CD14-positive monocyte (primary cell): Measurements from ENCODE around the gene SLC35A1. TPM values are rescaled to one million over a fixed set of nuclear protein-coding genes. Genes with fewer than 3 reads are reported as not detected.

Source experiments
- DNase-seq, 3 donors: peaks; one replicate each; pipeline ENCODE4 v3.0.0-alpha.2; 2011 to 2022
- H2AFZ ChIP-seq: 2 replicates; pipeline ENCODE4 v1.6.0; 2012; ENCODE audit warnings: mild to moderate bottlenecking, low read depth, low read length, inconsistent platforms; ENCODE audit not compliant: insufficient read depth, poor library complexity, severe bottlenecking
- H3K27ac ChIP-seq, 2 donors: 1 replicate in 1 of 2; 2 replicates in 1 of 2; pipeline ENCODE4 v1.5.1; 2012 to 2013; ENCODE audit warnings: low read length in 2 of 2, control low read depth in 1 of 2, inconsistent platforms in 1 of 2, low read depth in 1 of 2, mild to moderate bottlenecking in 1 of 2
- H3K27me3 ChIP-seq, 2 donors: one replicate each; pipeline versions ENCODE4 v1.6.0 to v1.6.1; 2011 to 2013; ENCODE audit warnings: low read length in 2 of 2; ENCODE audit not compliant: control insufficient read depth in 2 of 2, insufficient read depth in 2 of 2
- H3K36me3 ChIP-seq, 2 donors: replicated peaks in 1 of 2; 1 replicate in 1 of 2; 2 replicates in 1 of 2; pipeline versions ENCODE4 v1.5.1 to v1.6.1; 2012 to 2013; ENCODE audit warnings: low read length in 2 of 2, control low read depth in 1 of 2, inconsistent platforms in 1 of 2, mild to moderate bottlenecking in 1 of 2; ENCODE audit not compliant: insufficient read depth in 2 of 2, control insufficient read depth in 1 of 2
- H3K4me1 ChIP-seq, 2 donors: 1 replicate in 1 of 2; 2 replicates in 1 of 2; pipeline versions ENCODE4 v1.5.1 to v1.6.1; 2012 to 2013; ENCODE audit warnings: low read length in 2 of 2, control low read depth in 1 of 2, inconsistent platforms in 1 of 2, mild to moderate bottlenecking in 1 of 2, moderate library complexity in 1 of 2; ENCODE audit not compliant: insufficient read depth in 2 of 2, control insufficient read depth in 1 of 2
- H3K4me2 ChIP-seq: replicated peaks from 2 replicates; pipeline ENCODE3; 2012; ENCODE audit warnings: low read length, moderate library complexity, mild to moderate bottlenecking; ENCODE audit not compliant: poor library complexity, severe bottlenecking; ENCODE audit errors: extremely low read depth
- H3K4me3 ChIP-seq, 3 experiments: fragments of 200-600 bp in 1 of 3; sonication (generic) in 1 of 3; replicated peaks in 1 of 3; 1 replicate in 2 of 3; 2 replicates in 1 of 3; pipeline ENCODE4 v1.5.1; 2011 to 2013; ENCODE audit warnings: low read length in 3 of 3, mild to moderate bottlenecking in 3 of 3, control low read depth in 2 of 3, low read depth in 2 of 3, inconsistent platforms in 1 of 3, moderate library complexity in 1 of 3
- H3K79me2 ChIP-seq: 2 replicates; pipeline ENCODE4 v1.6.0; 2012; ENCODE audit warnings: mild to moderate bottlenecking, control low read depth, inconsistent platforms, low read length, moderate library complexity; ENCODE audit not compliant: insufficient read depth
- H3K9ac ChIP-seq: 2 replicates; pipeline ENCODE4 v1.6.0; 2017; ENCODE audit warnings: low read length, mild to moderate bottlenecking; ENCODE audit not compliant: insufficient read depth, poor library complexity, severe bottlenecking
- H3K9me3 ChIP-seq, 2 donors: replicated peaks in 1 of 2; 1 replicate in 1 of 2; 2 replicates in 1 of 2; pipeline versions ENCODE4 v1.5.1 to v1.6.1; 2012 to 2013; ENCODE audit warnings: low read length in 2 of 2, control low read depth in 1 of 2; ENCODE audit not compliant: control insufficient read depth in 1 of 2, insufficient read depth in 1 of 2
- H4K20me1 ChIP-seq: 2 replicates; pipeline ENCODE4 v1.6.0; 2012; ENCODE audit warnings: mild to moderate bottlenecking, low read length, control low read depth, moderate library complexity; ENCODE audit not compliant: insufficient read depth
- H3K27ac Mint-ChIP-seq, 7 donors: one replicate each; pipeline ENCODE4 v1.8.0; 2020; ENCODE audit warnings: mild to moderate bottlenecking in 7 of 7, mixed read lengths in 7 of 7, moderate library complexity in 6 of 7, inconsistent platforms in 2 of 7
- H3K27me3 Mint-ChIP-seq, 3 donors: one replicate each; pipeline ENCODE4 v1.8.0; 2021 to 2022; ENCODE audit warnings: low read depth in 3 of 3, mild to moderate bottlenecking in 3 of 3, mixed read lengths in 3 of 3, moderate library complexity in 3 of 3, inconsistent platforms in 1 of 3
- H3K36me3 Mint-ChIP-seq, 2 donors: one replicate each; pipeline ENCODE4 v1.8.0; 2020; ENCODE audit warnings: mixed read lengths in 2 of 2, inconsistent platforms in 1 of 2, mild to moderate bottlenecking in 1 of 2
- H3K4me1 Mint-ChIP-seq: one replicate; pipeline ENCODE4 v1.8.0; 2020; ENCODE audit warnings: mild to moderate bottlenecking, mixed read lengths
- H3K4me3 Mint-ChIP-seq, 2 donors: one replicate each; pipeline ENCODE4 v1.8.0; 2020; ENCODE audit warnings: mild to moderate bottlenecking in 2 of 2, mixed read lengths in 2 of 2, moderate library complexity in 1 of 2
- H3K9me3 Mint-ChIP-seq, 7 donors: one replicate each; pipeline ENCODE4 v1.8.0; 2020 to 2022; ENCODE audit warnings: mixed read lengths in 7 of 7, mild to moderate bottlenecking in 6 of 7, moderate library complexity in 6 of 7, inconsistent platforms in 2 of 7
- CTCF ChIP-seq: fragments of 200-600 bp; IDR thresholded peaks from one replicate; pipeline ENCODE4 v1.8.0; 2022; ENCODE audit warnings: antibody characterized with exemption, mild to moderate bottlenecking
- WGBS: methylation state at CpG from one replicate; pipeline ENCODE4 v1.1.5; 2013; ENCODE audit warnings: missing lambda C conversion rate; ENCODE audit not compliant: insufficient coverage; 5-methylcytosine and 5-hydroxymethylcytosine counted together
- intact Hi-C, 2 donors: fragments of 100-400 bp; cut with micrococcal nuclease; formaldehyde crosslinking; loops; one replicate each; pipeline versions ENCODE4 v1.15.0 to v1.15.1; 2023
- polyA plus RNA-seq, 3 donors: library from polyadenylated mRNA; depleted of rRNA in 1 of 3; unstranded in 2 of 3; stranded (reverse) in 1 of 3; fragments of 300-500 nt in 2 of 3; fragments of >200 nt in 1 of 3; fragmentation: Illumina TruSeq in 2 of 3; gene quantifications; 1 replicate in 2 of 3; 2 replicates in 1 of 3; pipeline ENCODE4 v1.2.3, GENCODE V29; 2012 to 2021

Gene SLC35A1
- polyA plus RNA-seq, 3 donors, result 44.6 to 103 (median 90.6) TPM

GRCh38 chr6:87539554-87539953 lies 66.8 kb downstream of the SLC35A1 start:
- Mint-ChIP-seq H3K27ac (peak overlapping the region in 1 of 7 donors; percentile 14), H3K4me3 (no peak overlapping the region), H3K27me3 (peaks cover 0 to 4% (median 0%) of the 10 kb centered on the region in 3 donors), H3K9me3 (peaks cover 4 to 14% (median 8%) of the 10 kb centered on the region in 7 donors), H3K36me3 (peaks cover 39 to 54% of the 10 kb centered on the region in 2 donors), H3K4me1 (peaks cover 10% of the 10 kb centered on the region)
- Histone ChIP-seq H3K4me1 (peaks cover 3 to 12% of the 10 kb centered on the region in 2 donors), H3K36me3 (peaks cover 38 to 57% of the 10 kb centered on the region in 2 donors), H3K9ac (no peak overlapping the region), H3K27me3 (no peaks in the 10 kb centered on the region), H3K79me2 (no peaks in the 10 kb centered on the region), H3K27ac (no peak overlapping the region), H4K20me1 (no peaks in the 10 kb centered on the region), H3K9me3 (peaks cover 8 to 10% of the 10 kb centered on the region in 2 donors), H2AFZ (no peak overlapping the region), H3K4me2 (no peak overlapping the region), H3K4me3 (no peak overlapping the region)
- intact Hi-C loops, result no loop called here
- WGBS, result 100% methylated on average over 2 of the region's 6 CpGs
- no peak for TF ChIP-seq CTCF
- no peak for DNase-seq

- no CpG with 5 or more reads among the region's 4 CpGs for WGBS
- Histone ChIP-seq H3K9me3 (peaks cover 8 to 10% of the 10 kb centered on the region in 2 donors), H3K27me3 (no peaks in the 10 kb centered on the region), H3K4me2 (no peak overlapping the region), H3K4me3 (no peak overlapping the region), H3K36me3 (peaks cover 36 to 63% of the 10 kb centered on the region in 2 donors), H4K20me1 (no peaks in the 10 kb centered on the region), H3K27ac (no peak overlapping the region), H3K9ac (no peak overlapping the region), H3K79me2 (no peaks in the 10 kb centered on the region), H3K4me1 (peaks cover 3 to 12% of the 10 kb centered on the region in 2 donors), H2AFZ (no peak overlapping the region)
- peaks cover 47 to 60% of the 10 kb centered on the region in 2 donors for H3K36me3 Mint-ChIP-seq
- no peak for TF ChIP-seq CTCF
- DNase-seq, result no peak
- H3K27me3 Mint-ChIP-seq, result peaks cover 0 to 4% (median 0%) of the 10 kb centered on the region in 3 donors
- H3K27ac Mint-ChIP-seq, result no peak overlapping the region
- H3K4me3 Mint-ChIP-seq, result no peak overlapping the region
- H3K4me1 Mint-ChIP-seq, result peaks cover 10% of the 10 kb centered on the region
- H3K9me3 Mint-ChIP-seq, result peaks cover 4 to 14% (median 8%) of the 10 kb centered on the region in 7 donors
- intact Hi-C loops, result no loop called here
Observed at GRCh38 chr6:87540539-87540938, 67.8 kb downstream of the SLC35A1 start.
